Kidney (tissue), 14 donors: ENCODE data around the gene GABRR1. TPM values are rescaled to one million over a fixed set of nuclear protein-coding genes. Genes with fewer than 3 reads are reported as not detected.

Experiments
- DNase-seq, 5 donors: peaks; one replicate each; pipeline ENCODE4 v3.0.0-alpha.2; 2013 to 2020
- FAIRE-seq: peaks from 2 replicates; lab custom pipeline; 2012; peaks lifted over from hg19 to GRCh38; lab: Jason Lieb, UNC
- H3K27ac ChIP-seq, 2 donors: one replicate each; pipeline ENCODE4 v1.7.0; 2013; ENCODE audit warnings: low read depth in 2 of 2, low read length in 2 of 2, inconsistent platforms in 1 of 2
- H3K27me3 ChIP-seq: one replicate; pipeline ENCODE4 v1.7.1; 2013; ENCODE audit warnings: low read length, inconsistent platforms; ENCODE audit not compliant: control insufficient read depth, insufficient read depth
- H3K36me3 ChIP-seq, 3 donors: one replicate each; pipeline versions ENCODE4 v1.7.0 to v1.7.1; 2013; ENCODE audit warnings: low read length in 3 of 3, control low read depth in 1 of 3, inconsistent platforms in 1 of 3; ENCODE audit not compliant: insufficient read depth in 3 of 3, control insufficient read depth in 2 of 3
- H3K4me1 ChIP-seq, 3 donors: one replicate each; pipeline versions ENCODE4 v1.7.0 to v1.7.1; 2013; ENCODE audit warnings: low read length in 3 of 3, inconsistent platforms in 1 of 3, low read depth in 1 of 3; ENCODE audit not compliant: control insufficient read depth in 2 of 3, insufficient read depth in 2 of 3
- H3K4me3 ChIP-seq, 3 donors: one replicate each; pipeline versions ENCODE4 v1.7.0 to v1.8.1; 2013; ENCODE audit warnings: low read length in 3 of 3, control low read depth in 1 of 3, inconsistent platforms in 1 of 3
- H3K9ac ChIP-seq, 3 donors: one replicate each; pipeline versions ENCODE4 v1.7.0 to v1.7.1; 2013; ENCODE audit warnings: low read length in 3 of 3, control low read depth in 1 of 3, inconsistent platforms in 1 of 3
- H3K9me3 ChIP-seq, 3 donors: one replicate each; pipeline versions ENCODE4 v1.7.0 to v1.7.1; 2013; ENCODE audit warnings: low read length in 3 of 3, control low read depth in 1 of 3, inconsistent platforms in 1 of 3; ENCODE audit not compliant: control insufficient read depth in 2 of 3, insufficient read depth in 1 of 3
- intact Hi-C: fragments of 100-400 bp; cut with DNase I; formaldehyde crosslinking; loops from one replicate; pipeline ENCODE4 v1.11.1; 2022
- polyA plus RNA-seq: library from polyadenylated mRNA; stranded (reverse); fragments of 350-450 nt; fragmentation: Illumina TruSeq; extraction: RNeasy Lipid Tissue Mini Kit (QIAGEN cat#74804); gene quantifications from one replicate; pipeline ENCODE4 v1.2.3, GENCODE V29; 2014; ENCODE audit warnings: low read depth, low replicate concordance; ENCODE audit not compliant: insufficient read depth
- total RNA-seq: library from RNA; stranded (reverse); fragmentation: NEBNext Ultra II Directional; extraction: Animal tissue kit (Norgen Biotek cat#: 25700); gene quantifications from one replicate; pipeline ENCODE4 v1.2.1, GENCODE V29; 2021
- TF ChIP-seq, protein P1 (sequence below): IDR thresholded peaks from 3 replicates; pipeline ENCODE4 v1.5.1; 2012; ENCODE audit warnings: mild to moderate bottlenecking, moderate library complexity, borderline replicate concordance; ENCODE audit not compliant: insufficient read depth; ENCODE audit errors: extremely low read depth
- donor health status: control.
- donor health status: control.
- donor health status: control.
- donor health status: control.
- donor health status: control.
- donor health status: DM: yes; HTN: yes; CAD: no.
- donor health status: Normal renal cell carcinoma (clear cell type).

The GABRR1 gene
- total and polyA plus RNA-seq, 2 donors from 2014 or later, result not detected

DNA sequence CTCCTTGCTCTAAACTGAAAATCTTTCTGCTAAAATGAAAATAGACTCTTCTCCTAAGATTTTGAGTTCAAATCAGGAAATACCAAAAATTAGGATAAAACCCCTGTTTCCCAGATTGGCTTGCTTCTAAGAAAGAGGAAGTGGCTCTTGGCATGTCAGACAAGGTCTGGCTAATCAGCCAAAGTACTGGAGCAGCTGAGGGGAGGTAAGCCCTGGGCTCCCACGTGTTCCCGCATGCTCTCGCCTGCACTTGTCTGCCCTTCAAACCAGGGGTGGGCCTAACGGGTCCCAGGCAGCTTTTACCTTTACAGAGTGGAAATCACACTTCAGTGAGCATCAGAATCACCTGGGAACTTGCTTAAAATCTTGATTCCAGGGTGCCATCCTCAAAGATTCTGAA is 43.2 kb upstream of the GABRR1 start:
- TF ChIP-seq, protein P1, sequence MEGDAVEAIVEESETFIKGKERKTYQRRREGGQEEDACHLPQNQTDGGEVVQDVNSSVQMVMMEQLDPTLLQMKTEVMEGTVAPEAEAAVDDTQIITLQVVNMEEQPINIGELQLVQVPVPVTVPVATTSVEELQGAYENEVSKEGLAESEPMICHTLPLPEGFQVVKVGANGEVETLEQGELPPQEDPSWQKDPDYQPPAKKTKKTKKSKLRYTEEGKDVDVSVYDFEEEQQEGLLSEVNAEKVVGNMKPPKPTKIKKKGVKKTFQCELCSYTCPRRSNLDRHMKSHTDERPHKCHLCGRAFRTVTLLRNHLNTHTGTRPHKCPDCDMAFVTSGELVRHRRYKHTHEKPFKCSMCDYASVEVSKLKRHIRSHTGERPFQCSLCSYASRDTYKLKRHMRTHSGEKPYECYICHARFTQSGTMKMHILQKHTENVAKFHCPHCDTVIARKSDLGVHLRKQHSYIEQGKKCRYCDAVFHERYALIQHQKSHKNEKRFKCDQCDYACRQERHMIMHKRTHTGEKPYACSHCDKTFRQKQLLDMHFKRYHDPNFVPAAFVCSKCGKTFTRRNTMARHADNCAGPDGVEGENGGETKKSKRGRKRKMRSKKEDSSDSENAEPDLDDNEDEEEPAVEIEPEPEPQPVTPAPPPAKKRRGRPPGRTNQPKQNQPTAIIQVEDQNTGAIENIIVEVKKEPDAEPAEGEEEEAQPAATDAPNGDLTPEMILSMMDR, result no peak
- H3K9me3 ChIP-seq, result no peaks in the 10 kb centered on the region
- FAIRE-seq (no peak), DNase-seq (no peak)
- no peak overlapping the region for H3K4me3 ChIP-seq
- H3K27ac ChIP-seq, result no peak overlapping the region
- no peaks in the 10 kb centered on the region for H3K36me3 ChIP-seq
- no peaks in the 10 kb centered on the region for H3K4me1 ChIP-seq
- intact Hi-C loops, result no loop called here
- no peak overlapping the region for H3K9ac ChIP-seq
- no peaks in the 10 kb centered on the region for H3K27me3 ChIP-seq

DNA sequence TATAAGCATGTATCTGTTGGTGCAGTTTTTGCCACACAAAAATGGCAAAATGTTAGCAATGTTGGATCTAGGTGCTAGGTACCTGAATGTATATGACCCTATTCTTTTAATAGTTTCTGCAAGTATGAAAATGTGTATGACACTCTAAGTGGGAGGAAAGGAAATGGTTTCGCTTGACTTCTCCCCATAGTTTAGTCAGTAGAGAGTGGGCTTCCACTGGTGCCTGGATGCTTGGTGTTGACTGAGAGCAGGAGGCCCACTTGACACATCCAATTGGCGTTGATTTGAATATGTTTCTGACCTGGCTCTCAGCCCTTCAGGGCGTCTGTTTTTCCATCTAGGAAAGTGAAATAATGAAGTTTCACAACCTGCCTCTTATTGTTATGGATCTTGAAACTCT is 41.8 kb upstream of the GABRR1 start:
- intact Hi-C loops, result no loop called here
- TF ChIP-seq, protein P1, result no peak
- Histone ChIP-seq H3K27me3 (no peaks in the 10 kb centered on the region), H3K9ac (no peak overlapping the region), H3K4me1 (no peaks in the 10 kb centered on the region), H3K27ac (no peak overlapping the region), H3K9me3 (no peaks in the 10 kb centered on the region), H3K36me3 (no peaks in the 10 kb centered on the region), H3K4me3 (no peak overlapping the region)
- DNase-seq (no peak), FAIRE-seq (no peak)

DNA sequence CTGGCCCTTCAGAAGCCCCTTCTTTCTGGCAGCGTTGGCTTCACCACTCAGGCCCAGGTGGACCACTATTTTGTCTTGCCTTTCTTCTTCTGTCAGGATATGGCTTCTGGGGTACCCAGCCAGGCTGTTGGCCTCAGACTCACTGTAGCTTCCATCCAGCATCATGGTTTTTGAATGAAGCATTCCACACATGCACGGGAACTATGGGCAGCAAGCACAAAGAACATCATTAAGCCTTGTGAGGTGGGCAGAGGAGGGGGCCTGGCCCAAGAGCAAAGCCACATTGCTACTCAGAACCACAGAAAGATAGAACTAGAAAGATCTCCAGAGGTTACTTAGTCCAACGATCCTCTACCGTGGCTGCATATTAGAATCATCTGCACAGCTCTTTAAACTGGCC is 40.6 kb upstream of the GABRR1 start:
- Histone ChIP-seq H3K36me3 (no peaks in the 10 kb centered on the region), H3K9ac (no peak overlapping the region), H3K4me1 (no peaks in the 10 kb centered on the region), H3K27ac (no peak overlapping the region), H3K27me3 (no peaks in the 10 kb centered on the region), H3K9me3 (no peaks in the 10 kb centered on the region), H3K4me3 (no peak overlapping the region)
- DNase-seq (no peak), FAIRE-seq (no peak)
- TF ChIP-seq, protein P1, result no peak
- intact Hi-C loops, result no loop called here

DNA sequence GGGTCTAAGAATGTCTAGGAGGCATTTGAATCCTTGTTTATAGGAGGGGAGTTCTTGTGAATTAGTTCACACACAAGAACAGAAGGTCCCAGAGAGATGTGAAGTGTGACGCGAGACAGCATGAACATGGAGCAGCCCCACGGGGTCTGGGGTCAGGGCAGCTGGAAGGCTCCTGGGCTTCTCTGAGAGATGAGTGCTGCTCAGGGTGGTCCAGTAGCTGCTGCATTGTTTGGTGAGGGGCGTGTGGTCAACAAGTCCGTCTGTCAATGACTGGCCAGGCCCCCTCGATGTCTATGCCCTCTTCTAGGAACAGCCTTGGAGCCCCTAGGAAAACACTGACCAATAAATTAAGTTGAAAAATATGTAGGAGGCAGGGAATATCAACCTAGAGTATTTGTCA is 40.2 kb upstream of the GABRR1 start:
- H3K27me3 ChIP-seq, result no peaks in the 10 kb centered on the region
- H3K4me1 ChIP-seq, result no peaks in the 10 kb centered on the region
- DNase-seq (no peak), FAIRE-seq (no peak)
- H3K9ac ChIP-seq, result no peak overlapping the region
- no peaks in the 10 kb centered on the region for H3K9me3 ChIP-seq
- no peak overlapping the region for H3K4me3 ChIP-seq
- H3K27ac ChIP-seq, result no peak overlapping the region
- no peaks in the 10 kb centered on the region for H3K36me3 ChIP-seq
- intact Hi-C loops, result no loop called here
- TF ChIP-seq, protein P1, result no peak
